Measurements from ENCODE around the gene GPR84.

DNA sequence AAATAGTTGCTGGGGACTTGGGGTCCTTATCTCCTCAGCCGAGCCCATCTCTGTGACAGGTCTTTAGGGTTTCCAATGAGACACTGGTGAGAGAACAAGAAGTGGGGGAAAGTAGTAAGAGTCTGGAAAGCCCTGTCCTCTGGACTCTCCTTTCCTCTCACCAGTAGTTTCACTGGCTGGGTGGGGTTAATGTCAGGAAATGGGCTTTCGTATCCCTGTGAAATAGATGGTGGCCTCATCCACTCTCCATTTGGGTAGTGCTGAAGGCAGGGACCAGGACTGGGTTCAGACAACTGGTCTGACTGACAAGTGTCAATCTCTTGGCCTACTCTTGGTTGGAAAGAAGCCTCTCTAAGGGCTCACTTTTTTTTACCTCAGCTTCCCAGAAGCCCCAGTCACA lies 12.7 kb upstream of the GPR84 start:
- TF ChIP-seq, protein P1, sequence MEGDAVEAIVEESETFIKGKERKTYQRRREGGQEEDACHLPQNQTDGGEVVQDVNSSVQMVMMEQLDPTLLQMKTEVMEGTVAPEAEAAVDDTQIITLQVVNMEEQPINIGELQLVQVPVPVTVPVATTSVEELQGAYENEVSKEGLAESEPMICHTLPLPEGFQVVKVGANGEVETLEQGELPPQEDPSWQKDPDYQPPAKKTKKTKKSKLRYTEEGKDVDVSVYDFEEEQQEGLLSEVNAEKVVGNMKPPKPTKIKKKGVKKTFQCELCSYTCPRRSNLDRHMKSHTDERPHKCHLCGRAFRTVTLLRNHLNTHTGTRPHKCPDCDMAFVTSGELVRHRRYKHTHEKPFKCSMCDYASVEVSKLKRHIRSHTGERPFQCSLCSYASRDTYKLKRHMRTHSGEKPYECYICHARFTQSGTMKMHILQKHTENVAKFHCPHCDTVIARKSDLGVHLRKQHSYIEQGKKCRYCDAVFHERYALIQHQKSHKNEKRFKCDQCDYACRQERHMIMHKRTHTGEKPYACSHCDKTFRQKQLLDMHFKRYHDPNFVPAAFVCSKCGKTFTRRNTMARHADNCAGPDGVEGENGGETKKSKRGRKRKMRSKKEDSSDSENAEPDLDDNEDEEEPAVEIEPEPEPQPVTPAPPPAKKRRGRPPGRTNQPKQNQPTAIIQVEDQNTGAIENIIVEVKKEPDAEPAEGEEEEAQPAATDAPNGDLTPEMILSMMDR (IDR thresholded peaks at IDR 0.05 in 2 of 3, conservative IDR thresholded peaks at IDR 0.05 in 1 of 3; ENCODE audit: control insufficient read depth in 2 of 3, extremely low read depth in 1 of 3, insufficient read depth in 1 of 3, low read depth in 3 of 3, low read length in 3 of 3), result no peak
- TF ChIP-seq REST (IDR thresholded peaks at IDR 0.05; ENCODE audit: low read depth, low read length), result no peak
- TF ChIP-seq IKZF1 (conservative IDR thresholded peaks at IDR 0.05), result no peak
- no peak for TF ChIP-seq POU2F2 (IDR thresholded peaks at IDR 0.05; ENCODE audit: borderline replicate concordance, low read depth, low read length)
- TF ChIP-seq USF2 (IDR thresholded peaks at IDR 0.05; ENCODE audit: borderline replicate concordance, low read depth, low read length), result no peak
- no peak for TF ChIP-seq SMC3 (IDR thresholded peaks at IDR 0.05; ENCODE audit: borderline replicate concordance, low read length)
- TF ChIP-seq POLR2AphosphoS5 (IDR thresholded peaks at IDR 0.05; ENCODE audit: low read length), result no peak
- TF ChIP-seq KAT2A (conservative IDR thresholded peaks at IDR 0.05; ENCODE audit: control insufficient read depth, low read depth, low read length), result no peak
- TF ChIP-seq SMAD1 (IDR thresholded peaks at IDR 0.05; ENCODE audit: low read depth, partially characterized antibody), result no peak
- no peak for TF ChIP-seq ZZZ3 (IDR thresholded peaks at IDR 0.05; ENCODE audit: control insufficient read depth, insufficient read length, low read depth)
- TF ChIP-seq POLR2A (IDR thresholded peaks at IDR 0.05; ENCODE audit: low read depth, low read length), result no peak
- no peak for TF ChIP-seq TAF1 (IDR thresholded peaks at IDR 0.05; ENCODE audit: borderline replicate concordance, low read depth, low read length)
- no peak for TF ChIP-seq SIN3A (IDR thresholded peaks at IDR 0.05; ENCODE audit: low read depth, low read length)
- no peak for TF ChIP-seq MYC (IDR thresholded peaks at IDR 0.05; ENCODE audit: insufficient read depth, insufficient read length, insufficient replicate concordance, low read length, severe bottlenecking)

Measured in GM12878 (cell line).